Superior temporal gyrus (tissue), 1 donor: ENCODE results near the gene CHRND.
"Not testable (repeated sequence)": the region's sequence is repeated elsewhere in the genome, so short reads cannot be mapped to it uniquely, and the experiment has no call there.

Experiments
- DNase-seq: peaks from one replicate; pipeline ENCODE4 v3.0.0-alpha.2; 2016; ENCODE audit errors: extremely low spot score

CHRND gene

GRCh38 chr2:232527905-232528470 is 2.0 kb downstream of the CHRND start:
- no peak for DNase-seq

GRCh38 chr2:232528746-232529460 is 2.9 kb downstream of the CHRND start:
- DNase-seq, result no peak

- DNase-seq, result no peak
Observed at GRCh38 chr2:232529806-232530547, 4.0 kb downstream of the CHRND start.

- DNase-seq, result no peak
Observed at GRCh38 chr2:232530626-232531260, 4.8 kb downstream of the CHRND start.

GRCh38 chr2:232532419-232532818 is 6.5 kb downstream of the CHRND start:
- no peak for DNase-seq

- not testable (repeated sequence) for DNase-seq
Observed at GRCh38 chr2:232532821-232533220, 6.9 kb downstream of the CHRND start.

GRCh38 chr2:232533944-232534710 is 8.2 kb downstream of the CHRND start:
- DNase-seq, result no peak

GRCh38 chr2:232534940-232535651 is 9.1 kb downstream of the CHRND start:
- DNase-seq, result no peak

- no peak for DNase-seq
Observed at GRCh38 chr2:232535761-232536530, 10.0 kb downstream of the CHRND start.

GRCh38 chr2:232537079-232537478 is 11.1 kb downstream of the CHRND start:
- DNase-seq, result no peak

GRCh38 chr2:232537499-232537898 is 11.5 kb downstream of the CHRND start:
- no peak for DNase-seq

- DNase-seq, result no peak
Observed at GRCh38 chr2:232538671-232539070, 12.7 kb downstream of the CHRND start.

- DNase-seq, result no peak
Observed at GRCh38 chr2:232539298-232540231, 13.6 kb downstream of the CHRND start, which contains the start of gene CHRNG. Gene CHRNG, plus strand, starts transcription at chr2:232539692. Its CDS starts 56 bp downstream, at chr2:232539748.

GRCh38 chr2:232540441-232541041 is 14.6 kb downstream of the CHRND start:
- DNase-seq, result no peak

GRCh38 chr2:232541195-232541960 is 15.4 kb downstream of the CHRND start:
- DNase-seq, result no peak

- DNase-seq, result no peak
Observed at GRCh38 chr2:232541961-232542714, 16.2 kb downstream of the CHRND start.
